HUES64 (cell line): ENCODE data around the gene SLC2A9.
A peak's percentile ranks its signal among the peaks of the same experiment; 100 is the strongest.

ENCODE experiments used
- H3K27ac ChIP-seq: 2 replicates; pipeline ENCODE4 v1.7.0; 2013; ENCODE audit warnings: low read depth, low read length, inconsistent platforms
- H3K27me3 ChIP-seq: 2 replicates; pipeline ENCODE4 v1.6.1; 2013; ENCODE audit warnings: mild to moderate bottlenecking, low read length; ENCODE audit not compliant: insufficient read depth
- H3K36me3 ChIP-seq: 2 replicates; pipeline ENCODE4 v1.6.1; 2013; ENCODE audit warnings: mild to moderate bottlenecking, low read length; ENCODE audit not compliant: insufficient read depth
- H3K4me1 ChIP-seq: 2 replicates; pipeline ENCODE4 v1.6.1; 2013; ENCODE audit warnings: mild to moderate bottlenecking, low read length, moderate library complexity; ENCODE audit not compliant: insufficient read depth
- H3K4me3 ChIP-seq: 2 replicates; pipeline ENCODE4 v1.5.1; 2013; ENCODE audit warnings: mild to moderate bottlenecking, low read length, moderate library complexity
- H3K9ac ChIP-seq: 2 replicates; pipeline ENCODE4 v1.6.1; 2013; ENCODE audit warnings: mild to moderate bottlenecking, low read depth, low read length
- H3K9me3 ChIP-seq: 2 replicates; pipeline ENCODE4 v1.6.1; 2013; ENCODE audit warnings: low read depth, low read length; ENCODE audit not compliant: insufficient read depth
- WGBS: fragments of 150-250, 120-280 bp; methylation state at CpG from one replicate; pipeline ENCODE4 v1.1.7; 2013; ENCODE audit warnings: missing lambda C conversion rate; 5-methylcytosine and 5-hydroxymethylcytosine counted together

The SLC2A9 gene

GRCh38 chr4:10028910-10029309, 7.6 kb upstream of the SLC2A9 start:
- no peak overlapping the region for H3K4me3 ChIP-seq
- no peak overlapping the region for H3K27ac ChIP-seq
- WGBS, result 82% methylated on average over 4 of the region's 4 CpGs
- no peaks in the 10 kb centered on the region for H3K27me3 ChIP-seq
- no peak overlapping the region for H3K9ac ChIP-seq
- no peaks in the 10 kb centered on the region for H3K9me3 ChIP-seq
- peaks cover 7% of the 10 kb centered on the region; the same call in 1 of the 2 replicates for H3K4me1 ChIP-seq
- H3K36me3 ChIP-seq, result no peaks in the 10 kb centered on the region

- Histone ChIP-seq H3K27ac (no peak overlapping the region), H3K9me3 (no peaks in the 10 kb centered on the region), H3K9ac (no peak overlapping the region), H3K4me1 (peaks cover 2% of the 10 kb centered on the region; the same call in 1 of the 2 replicates), H3K4me3 (no peak overlapping the region), H3K27me3 (no peaks in the 10 kb centered on the region), H3K36me3 (no peaks in the 10 kb centered on the region)
- WGBS, result 84% methylated on average over 9 of the region's 9 CpGs
These were observed 5.2 kb upstream of the SLC2A9 start for GRCh38 chr4:10026485-10026884.

GRCh38 chr4:10025230-10025806, 4.0 kb upstream of the SLC2A9 start:
- no peak overlapping the region for H3K27ac ChIP-seq
- no peaks in the 10 kb centered on the region for H3K27me3 ChIP-seq
- 93% methylated on average over 3 of the region's 3 CpGs for WGBS
- H3K9ac ChIP-seq, result no peak overlapping the region
- H3K9me3 ChIP-seq, result no peaks in the 10 kb centered on the region
- no peaks in the 10 kb centered on the region for H3K36me3 ChIP-seq
- H3K4me1 ChIP-seq, result no peaks in the 10 kb centered on the region
- no peak overlapping the region for H3K4me3 ChIP-seq

GRCh38 chr4:10024303-10024702, 3.0 kb upstream of the SLC2A9 start:
- no peak overlapping the region for H3K4me3 ChIP-seq
- H3K9ac ChIP-seq, result no peak overlapping the region
- H3K27ac ChIP-seq, result no peak overlapping the region
- no peaks in the 10 kb centered on the region for H3K4me1 ChIP-seq
- H3K27me3 ChIP-seq, result peaks cover 8% of the 10 kb centered on the region
- no peaks in the 10 kb centered on the region for H3K36me3 ChIP-seq
- no peaks in the 10 kb centered on the region for H3K9me3 ChIP-seq
- 88% methylated on average over 2 of the region's 2 CpGs for WGBS

GRCh38 chr4:10023806-10024205, 2.5 kb upstream of the SLC2A9 start:
- no peaks in the 10 kb centered on the region for H3K9me3 ChIP-seq
- 84% methylated on average over 7 of the region's 7 CpGs for WGBS
- H3K9ac ChIP-seq, result no peak overlapping the region
- no peak overlapping the region for H3K27ac ChIP-seq
- no peaks in the 10 kb centered on the region for H3K4me1 ChIP-seq
- no peak overlapping the region for H3K4me3 ChIP-seq
- peaks cover 12% of the 10 kb centered on the region for H3K27me3 ChIP-seq
- no peaks in the 10 kb centered on the region for H3K36me3 ChIP-seq

GRCh38 chr4:10023050-10023419, 1.7 kb upstream of the SLC2A9 start:
- Histone ChIP-seq H3K9me3 (no peaks in the 10 kb centered on the region), H3K4me1 (no peaks in the 10 kb centered on the region), H3K27me3 (peaks cover 12% of the 10 kb centered on the region), H3K9ac (no peak overlapping the region), H3K4me3 (no peak overlapping the region), H3K36me3 (no peaks in the 10 kb centered on the region), H3K27ac (no peak overlapping the region)
- WGBS, result 95% methylated on average over 5 of the region's 5 CpGs

- H3K27ac ChIP-seq, result no peak overlapping the region
- H3K9ac ChIP-seq, result no peak overlapping the region
- H3K36me3 ChIP-seq, result no peaks in the 10 kb centered on the region
- 87% methylated on average over 14 of the region's 14 CpGs for WGBS
- no peaks in the 10 kb centered on the region for H3K4me1 ChIP-seq
- no peak overlapping the region for H3K4me3 ChIP-seq
- no peaks in the 10 kb centered on the region for H3K9me3 ChIP-seq
- H3K27me3 ChIP-seq, result peaks cover 12% of the 10 kb centered on the region
These were observed 1.2 kb upstream of the SLC2A9 start for GRCh38 chr4:10022346-10023049.

GRCh38 chr4:10021653-10022023, 341 bp upstream of the SLC2A9 start:
- no peaks in the 10 kb centered on the region for H3K36me3 ChIP-seq
- H3K4me1 ChIP-seq, result no peaks in the 10 kb centered on the region
- no peak overlapping the region for H3K27ac ChIP-seq
- no peak overlapping the region for H3K9ac ChIP-seq
- WGBS, result 91% methylated on average over 5 of the region's 5 CpGs
- no peak overlapping the region for H3K4me3 ChIP-seq
- H3K27me3 ChIP-seq, result peaks cover 12% of the 10 kb centered on the region
- H3K9me3 ChIP-seq, result no peaks in the 10 kb centered on the region

- Histone ChIP-seq H3K9me3 (no peaks in the 10 kb centered on the region), H3K4me3 (no peak overlapping the region), H3K4me1 (no peaks in the 10 kb centered on the region), H3K9ac (no peak overlapping the region), H3K36me3 (no peaks in the 10 kb centered on the region), H3K27ac (no peak overlapping the region), H3K27me3 (peaks cover 12% of the 10 kb centered on the region)
- 94% methylated on average over 6 of the region's 6 CpGs for WGBS
These were observed 1.2 kb downstream of the SLC2A9 start for GRCh38 chr4:10020106-10020505.

GRCh38 chr4:10019521-10020051, 1.7 kb downstream of the SLC2A9 start:
- Histone ChIP-seq H3K9ac (peak overlapping the region; percentile 83), H3K9me3 (no peaks in the 10 kb centered on the region), H3K27ac (no peak overlapping the region), H3K4me3 (peak overlapping the region; percentile 61), H3K27me3 (peaks cover 12% of the 10 kb centered on the region), H3K4me1 (no peaks in the 10 kb centered on the region), H3K36me3 (no peaks in the 10 kb centered on the region)
- WGBS, result 95% methylated on average over 9 of the region's 9 CpGs

- Histone ChIP-seq H3K36me3 (no peaks in the 10 kb centered on the region), H3K4me3 (peak overlapping the region; percentile 61), H3K9me3 (no peaks in the 10 kb centered on the region), H3K27ac (no peak overlapping the region), H3K4me1 (no peaks in the 10 kb centered on the region), H3K9ac (peak overlapping the region; percentile 83), H3K27me3 (peaks cover 12% of the 10 kb centered on the region)
- 23% methylated on average over 52 of the region's 52 CpGs for WGBS
These were observed 2.4 kb downstream of the SLC2A9 start for GRCh38 chr4:10018818-10019461.
